NCI-H446 treated with DMSO at 0.1 percent for 48 hours (cell line): ENCODE results near the gene DEFB132.
"Not testable (repeated sequence)": the region's sequence is repeated elsewhere in the genome, so short reads cannot be mapped to it uniquely, and the experiment has no call there.

Experiments used
- DNase-seq: peaks from one replicate; lab custom pipeline; 2025; lab: John Stamatoyannopoulos, UW

The DEFB132 gene

DNA sequence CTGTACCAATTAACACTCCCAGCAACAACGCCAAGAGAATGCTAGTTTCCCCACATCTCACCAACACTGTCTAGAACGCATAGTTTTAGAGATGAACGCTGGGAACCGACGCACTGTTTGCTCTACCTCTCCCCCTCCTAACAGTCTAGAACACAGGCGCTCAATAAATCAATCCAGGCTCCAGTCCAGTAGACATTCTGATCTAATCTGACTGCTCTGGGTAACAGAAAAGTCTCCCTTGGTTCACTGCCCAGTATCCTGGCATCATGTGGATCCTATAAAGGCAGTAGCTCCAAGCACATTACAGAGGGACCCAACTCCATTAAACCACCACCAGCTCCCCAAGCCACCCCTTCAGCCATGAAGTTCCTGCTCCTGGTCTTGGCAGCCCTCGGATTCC, at the start of gene DEFB132:
TSS of gene DEFB132 (plus strand) at position 306 of the 400 bp plus-strand sequence. CDS start at position 361, 55 bp downstream.
- no peak for DNase-seq

GRCh38 chr20:208942-209566, 48.5 kb upstream of the DEFB132 start:
- peak; percentile 38 for DNase-seq

GRCh38 chr20:210809-211502, 46.6 kb upstream of the DEFB132 start:
- DNase-seq, result no peak

DNA sequence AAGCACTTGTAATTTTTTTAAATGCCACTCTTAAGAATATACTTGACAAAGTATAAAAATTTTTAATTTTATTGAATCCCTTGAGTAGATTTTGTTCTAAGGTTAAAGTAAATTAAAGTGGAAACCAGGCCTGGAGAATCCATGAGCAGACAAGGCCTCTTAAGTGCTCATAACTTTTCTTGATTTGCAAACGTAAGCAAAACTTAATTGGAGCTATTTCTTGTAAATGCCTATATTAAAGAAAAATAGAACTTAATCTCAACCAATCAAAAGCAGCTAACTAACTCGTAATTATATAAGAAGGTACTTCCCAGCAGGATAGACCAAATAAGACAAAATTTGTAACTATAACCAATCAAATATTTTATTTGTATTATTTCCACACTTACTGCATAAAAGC, 43.1 kb upstream of the DEFB132 start:
- no peak for DNase-seq

GRCh38 chr20:215796-216195, 41.7 kb upstream of the DEFB132 start:
- no peak for DNase-seq

- no peak for DNase-seq
Observed at GRCh38 chr20:217266-217665, 40.3 kb upstream of the DEFB132 start.

- peak; percentile 16 for DNase-seq
Observed at GRCh38 chr20:219290-220115, 38.0 kb upstream of the DEFB132 start.

DNA sequence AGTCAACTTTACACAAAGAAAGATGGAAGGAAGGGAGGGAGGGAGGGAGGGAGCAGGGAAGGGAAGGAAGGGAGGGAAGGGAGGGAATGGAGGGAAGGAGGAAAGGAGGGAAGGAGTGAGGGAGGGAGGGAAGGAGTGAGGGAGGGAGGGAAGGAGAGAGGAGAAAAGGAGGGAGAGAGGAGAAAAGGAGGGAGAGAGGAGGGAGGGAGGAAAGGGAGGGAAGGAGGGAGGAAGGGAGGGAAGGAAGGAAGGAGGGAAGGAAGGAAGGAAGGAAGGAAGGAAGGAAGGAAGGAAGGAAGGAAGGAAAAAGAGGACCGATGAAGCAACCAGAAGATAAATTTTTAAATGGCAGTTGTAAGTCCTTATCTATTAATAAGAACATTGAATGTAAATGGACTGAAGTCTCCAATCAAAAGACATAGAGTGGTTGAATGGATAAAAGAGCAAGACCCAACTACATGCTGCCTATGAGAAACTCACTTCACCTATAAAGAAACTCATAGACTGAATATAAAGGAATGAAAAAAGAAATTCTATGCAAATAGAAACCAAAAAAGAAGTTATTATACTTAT, 36.2 kb upstream of the DEFB132 start:
- no peak for DNase-seq

DNA sequence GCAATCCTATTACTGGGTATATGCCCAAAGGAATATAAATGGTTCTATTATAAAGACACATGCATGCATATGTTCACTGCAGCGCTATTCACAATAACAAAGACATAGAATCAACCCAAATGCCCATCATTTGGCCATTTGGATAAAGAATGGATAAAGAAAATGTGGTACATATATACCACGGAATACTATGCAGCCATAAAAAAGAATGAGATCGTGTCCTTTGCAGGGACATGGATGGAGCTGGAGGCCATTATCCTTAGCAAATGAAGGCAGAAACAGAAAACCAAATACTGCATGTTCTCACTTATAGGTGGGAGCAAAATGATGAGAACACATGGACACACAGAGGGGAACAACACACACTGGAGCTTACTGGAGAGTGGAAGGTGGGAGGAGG, 31.6 kb upstream of the DEFB132 start:
- DNase-seq, result not testable (repeated sequence)

GRCh38 chr20:226958-227357, 30.6 kb upstream of the DEFB132 start, which contains the start of gene DEFB129:
Gene DEFB129, plus strand, starts transcription at chr20:227258. Its CDS starts 31 bp downstream, at chr20:227289.
- DNase-seq, result no peak

DNA sequence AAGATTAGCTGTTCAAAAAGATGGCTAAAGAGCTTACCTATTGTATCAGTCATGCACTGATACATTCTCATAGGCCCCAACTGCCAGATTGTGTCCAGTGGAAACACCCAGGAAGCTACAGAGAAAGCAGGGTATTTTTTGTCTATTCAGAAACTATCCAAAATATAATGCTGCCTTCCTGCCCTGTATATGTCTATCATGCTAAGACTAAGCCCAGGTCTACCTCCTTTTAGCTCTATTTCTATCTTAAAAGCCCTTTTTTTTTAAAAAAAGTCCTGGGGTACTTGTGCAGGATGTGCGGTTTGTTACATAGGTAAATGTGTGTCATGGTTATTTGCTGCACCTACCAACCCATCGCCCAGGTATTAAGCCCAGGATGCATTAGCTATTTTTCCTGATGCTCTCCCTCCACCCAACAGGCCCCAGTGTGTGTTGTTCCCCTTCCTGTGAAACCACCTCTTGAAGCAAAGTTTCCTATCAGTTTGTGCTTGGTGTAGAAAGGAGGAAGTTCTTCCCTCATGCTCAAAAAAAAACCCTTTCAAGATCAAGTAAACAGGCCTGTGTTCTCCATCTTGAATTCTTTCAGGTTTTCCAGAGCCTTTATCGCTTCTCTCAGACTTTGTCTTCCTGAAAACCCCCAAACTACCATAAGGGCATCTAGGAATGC, 30.0 kb upstream of the DEFB132 start:
- no peak for DNase-seq

DNA sequence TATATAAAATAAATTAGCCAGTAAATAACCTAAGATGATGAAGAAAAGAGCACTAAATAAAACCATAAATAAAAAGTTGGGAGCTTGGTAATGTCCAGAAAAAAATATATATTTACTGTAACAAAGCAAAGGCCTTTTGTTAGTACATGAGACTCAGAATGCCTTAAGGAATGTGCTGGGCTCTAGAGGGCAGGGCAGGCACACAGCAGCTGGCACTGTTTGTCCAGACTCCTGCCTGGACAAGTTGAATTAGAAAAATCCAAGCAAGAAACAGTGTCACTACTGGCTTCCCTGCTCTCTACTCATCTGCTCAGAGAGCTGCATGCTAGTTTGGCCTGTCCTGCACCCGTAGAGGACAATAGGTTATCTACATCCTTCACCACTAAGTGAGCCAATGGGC, 21.6 kb upstream of the DEFB132 start:
- no peak for DNase-seq

DNA sequence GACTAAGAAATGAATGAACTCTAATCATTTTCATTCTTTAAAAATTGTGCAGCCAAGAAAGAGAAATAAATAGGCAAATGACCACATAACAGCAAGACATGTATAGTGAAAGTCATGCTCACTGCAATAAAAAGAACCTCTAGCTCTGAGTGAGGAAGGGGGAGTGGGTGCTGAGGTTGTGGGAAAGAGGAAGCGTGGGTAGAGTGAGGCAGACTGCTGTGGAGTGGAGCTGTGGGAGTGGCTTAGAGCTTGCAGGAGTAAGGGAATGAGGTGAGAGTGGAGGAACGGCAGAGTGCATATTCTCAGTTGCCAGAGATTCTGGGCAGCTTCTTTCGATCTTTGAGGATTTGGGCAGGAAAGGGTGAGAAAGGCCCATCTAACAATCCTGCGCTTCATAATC, 20.0 kb upstream of the DEFB132 start:
- DNase-seq, result no peak

DNA sequence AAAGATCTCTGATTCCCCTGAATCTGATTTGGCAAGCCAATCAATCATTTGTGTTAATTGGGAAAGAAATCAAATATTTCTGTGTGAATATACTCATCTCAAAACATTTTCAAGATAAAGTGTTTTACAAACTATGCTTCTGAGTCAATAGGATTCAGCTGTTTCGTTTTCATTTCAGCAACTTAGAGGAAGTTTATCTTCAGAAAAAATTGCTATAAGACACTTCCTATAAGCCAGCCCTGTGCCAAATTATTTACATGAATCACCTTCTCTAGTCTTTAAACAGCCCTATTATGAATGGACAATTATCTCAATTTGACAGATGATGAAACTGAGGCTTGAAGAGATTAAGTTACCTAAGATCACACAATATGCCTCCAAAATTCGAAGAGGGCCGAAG, 19.6 kb upstream of the DEFB132 start:
- no peak for DNase-seq

GRCh38 chr20:242905-243304, 14.6 kb upstream of the DEFB132 start:
- DNase-seq, result no peak

- no peak for DNase-seq
Observed at GRCh38 chr20:251354-251753, 6.2 kb upstream of the DEFB132 start.

GRCh38 chr20:252801-253200, 4.7 kb upstream of the DEFB132 start:
- DNase-seq, result no peak

DNA sequence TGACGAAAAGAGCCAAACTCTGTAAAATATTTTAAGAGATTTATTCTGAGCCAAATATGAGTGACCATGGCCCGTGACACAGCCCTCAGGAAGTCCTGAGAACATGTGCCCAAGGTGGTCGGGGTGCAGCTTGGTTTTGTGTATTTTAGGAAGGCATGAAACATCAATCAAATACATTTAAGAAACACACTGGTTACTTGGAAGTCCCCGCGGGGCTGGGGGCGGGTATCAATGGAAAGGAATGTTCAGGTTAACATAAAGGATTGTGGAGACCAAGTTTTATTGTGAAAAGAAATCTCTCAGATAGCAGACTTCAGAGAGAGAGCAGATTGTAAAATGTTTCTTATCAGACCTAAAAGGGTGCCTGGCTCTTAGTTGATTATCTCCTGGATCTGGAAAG, 4.1 kb upstream of the DEFB132 start:
- DNase-seq, result not testable (repeated sequence)

GRCh38 chr20:258269-258858, 840 bp downstream of the DEFB132 start:
- no peak for DNase-seq

- no peak for DNase-seq
Observed at GRCh38 chr20:258963-259362, 1.4 kb downstream of the DEFB132 start.

- DNase-seq, result no peak
Observed at GRCh38 chr20:259981-260380, 2.5 kb downstream of the DEFB132 start.

- DNase-seq, result no peak
Observed at GRCh38 chr20:263701-264100, 6.2 kb downstream of the DEFB132 start.
